Fibroblast of peridontal ligament (primary cell): ENCODE measurements around the gene SPRYD4.
A peak's percentile ranks its signal among the peaks of the same experiment; 100 is the strongest.

Source experiments
- DNase-seq: peaks from one replicate; pipeline ENCODE4 v3.0.0-alpha.2; 2010; ENCODE audit errors: extremely low read depth

The SPRYD4 gene

GRCh38 chr12:56521209-56521589, 52.8 kb downstream of the SPRYD4 start:
- no peak for DNase-seq

- DNase-seq = peak; percentile 95
These were observed 53.4 kb downstream of the SPRYD4 start, which contains the start of gene RBMS2 for GRCh38 chr12:56521590-56522371. Gene RBMS2, plus strand, starts transcription at chr12:56521820. Its CDS starts 204 bp downstream, at chr12:56522024.

- DNase-seq = peak; percentile 38
These were observed 54.2 kb downstream of the SPRYD4 start for GRCh38 chr12:56522411-56523193.

- peak; percentile 54 for DNase-seq
These were observed 60.5 kb downstream of the SPRYD4 start for GRCh38 chr12:56528846-56529245.
